Upper lobe of left lung (tissue), 6 donors: Measurements from ENCODE around the gene PTGER2. TPM values are rescaled to one million over a fixed set of nuclear protein-coding genes. Genes with fewer than 3 reads are reported as not detected.

Experiments
- ATAC-seq, 2 donors: fragments of 200-7000 bp; cut with Tn5 transposase; one replicate each; pipeline ENCODE4 v1.9.1; 2022; ENCODE audit warnings: mild to moderate bottlenecking in 2 of 2, moderate library complexity in 2 of 2; ENCODE audit not compliant: low FRiP score in 2 of 2
- DNase-seq, 2 donors: peaks; one replicate each; pipeline ENCODE4 v3.0.0-alpha.2; 2019 to 2020
- H3K27ac ChIP-seq, 4 donors: fragments of 200-600 bp; sonication (generic); one replicate each; pipeline ENCODE4 v1.5.1; 2016 to 2019
- H3K27me3 ChIP-seq, 4 donors: fragments of 200-600 bp; sonication (generic); one replicate each; pipeline ENCODE4 v1.5.1; 2017 to 2019
- H3K36me3 ChIP-seq, 4 donors: fragments of 200-600 bp; sonication (generic); one replicate each; pipeline ENCODE4 v1.5.1; 2016 to 2019
- H3K4me1 ChIP-seq, 4 donors: fragments of 200-600 bp; sonication (generic); one replicate each; pipeline ENCODE4 v1.5.1; 2018 to 2019
- H3K4me3 ChIP-seq, 4 donors: fragments of 200-600 bp; sonication (generic); one replicate each; pipeline ENCODE4 v1.5.1; 2017 to 2019; ENCODE audit warnings: mild to moderate bottlenecking in 2 of 4, moderate library complexity in 1 of 4
- H3K9me3 ChIP-seq, 4 donors: fragments of 200-600 bp; sonication (generic); one replicate each; pipeline ENCODE4 v1.5.1; 2018 to 2019
- EP300 ChIP-seq, 4 donors: sonication (generic); formaldehyde crosslinking; IDR thresholded peaks; one replicate each; pipeline ENCODE4 v1.5.1; 2017; ENCODE audit warnings: antibody characterized with exemption in 4 of 4, control low read depth in 2 of 4
- POLR2A ChIP-seq, 4 donors: fragments of 450-650 bp; IDR thresholded peaks; one replicate each; pipeline ENCODE4 v1.5.1; 2016 to 2017; ENCODE audit warnings: antibody characterized with exemption in 4 of 4, mild to moderate bottlenecking in 2 of 4
- POLR2AphosphoS5 ChIP-seq, 2 donors: sonication (generic); formaldehyde crosslinking; IDR thresholded peaks; one replicate each; pipeline ENCODE4 v1.5.1; 2017; ENCODE audit warnings: antibody characterized with exemption in 2 of 2
- WGBS, 2 donors: methylation state at CpG; one replicate each; pipeline ENCODE4 v1.1.5; 2017 to 2018; 5-methylcytosine and 5-hydroxymethylcytosine counted together
- total RNA-seq, 6 donors: library from RNA; depleted of rRNA in 4 of 6; stranded (reverse); fragments of >200 nt in 4 of 6; gene quantifications; one replicate each; pipeline versions ENCODE4 v1.1.0 to v1.2.1, GENCODE V29; 2016 to 2021
- TF ChIP-seq, protein P1 (sequence below), 6 experiments: fragments of 450-650 bp in 4 of 6; fragments of 200-600 bp in 2 of 6; sonication (generic) in 2 of 6; IDR thresholded peaks; one replicate each; pipeline ENCODE4 v1.5.1; 2016 to 2019; ENCODE audit warnings: antibody characterized with exemption in 6 of 6
- donor health status: DM: no; HTN: no; CAD: no; lungs with moderate emphysema.
- donor health status: DM: no; HTN: yes; CAD: no; lungs with severe emphysema.

PTGER2 gene
- total RNA-seq, 6 donors from 2014 or later, result 1.6 to 10.5 (median 8.5) TPM

GRCh38 chr14:52348279-52348678, 34.2 kb downstream of the PTGER2 start:
- Histone ChIP-seq H3K4me1 (peaks cover 0 to 17% (median 15%) of the 10 kb centered on the region in 4 donors), H3K4me3 (no peak overlapping the region), H3K9me3 (no peaks in the 10 kb centered on the region), H3K36me3 (no peaks in the 10 kb centered on the region), H3K27ac (no peak overlapping the region), H3K27me3 (no peaks in the 10 kb centered on the region)
- TF ChIP-seq POLR2A (IDR thresholded peaks at IDR 0.05) (no peak), POLR2AphosphoS5 (IDR thresholded peaks at IDR 0.05) (no peak), EP300 (IDR thresholded peaks at IDR 0.05) (no peak)
- TF ChIP-seq, protein P1, sequence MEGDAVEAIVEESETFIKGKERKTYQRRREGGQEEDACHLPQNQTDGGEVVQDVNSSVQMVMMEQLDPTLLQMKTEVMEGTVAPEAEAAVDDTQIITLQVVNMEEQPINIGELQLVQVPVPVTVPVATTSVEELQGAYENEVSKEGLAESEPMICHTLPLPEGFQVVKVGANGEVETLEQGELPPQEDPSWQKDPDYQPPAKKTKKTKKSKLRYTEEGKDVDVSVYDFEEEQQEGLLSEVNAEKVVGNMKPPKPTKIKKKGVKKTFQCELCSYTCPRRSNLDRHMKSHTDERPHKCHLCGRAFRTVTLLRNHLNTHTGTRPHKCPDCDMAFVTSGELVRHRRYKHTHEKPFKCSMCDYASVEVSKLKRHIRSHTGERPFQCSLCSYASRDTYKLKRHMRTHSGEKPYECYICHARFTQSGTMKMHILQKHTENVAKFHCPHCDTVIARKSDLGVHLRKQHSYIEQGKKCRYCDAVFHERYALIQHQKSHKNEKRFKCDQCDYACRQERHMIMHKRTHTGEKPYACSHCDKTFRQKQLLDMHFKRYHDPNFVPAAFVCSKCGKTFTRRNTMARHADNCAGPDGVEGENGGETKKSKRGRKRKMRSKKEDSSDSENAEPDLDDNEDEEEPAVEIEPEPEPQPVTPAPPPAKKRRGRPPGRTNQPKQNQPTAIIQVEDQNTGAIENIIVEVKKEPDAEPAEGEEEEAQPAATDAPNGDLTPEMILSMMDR (IDR thresholded peaks at IDR 0.05), result no peak
- DNase-seq, result no peak
- no peak for ATAC-seq
- 77 to 80% methylated on average over 5 of the region's 5 CpGs for WGBS, 2 donors

GRCh38 chr14:52348776-52349175, 34.7 kb downstream of the PTGER2 start:
- no peak overlapping the region for H3K27ac ChIP-seq
- no peaks in the 10 kb centered on the region for H3K36me3 ChIP-seq
- H3K4me1 ChIP-seq, result peaks cover 0 to 17% (median 15%) of the 10 kb centered on the region in 4 donors
- no peak overlapping the region for H3K4me3 ChIP-seq
- H3K9me3 ChIP-seq, result no peaks in the 10 kb centered on the region
- DNase-seq, result no peak
- no peak for ATAC-seq
- 27 to 36% methylated on average over 2 of the region's 2 CpGs for WGBS, 2 donors
- no peaks in the 10 kb centered on the region for H3K27me3 ChIP-seq
- no peak for TF ChIP-seq EP300 (IDR thresholded peaks at IDR 0.05)
- no peak for TF ChIP-seq POLR2A (IDR thresholded peaks at IDR 0.05)
- TF ChIP-seq POLR2AphosphoS5 (IDR thresholded peaks at IDR 0.05), result peak; percentile 24 to 38
- TF ChIP-seq, protein P1 (IDR thresholded peaks at IDR 0.05), result no peak

- H3K4me1 ChIP-seq, result peaks cover 0 to 22% (median 16%) of the 10 kb centered on the region in 4 donors
- ATAC-seq (no peak), DNase-seq (no peak)
- WGBS, 2 donors, result 82 to 88% methylated on average over 2 of the region's 2 CpGs
- H3K27me3 ChIP-seq, result no peaks in the 10 kb centered on the region
- no peak overlapping the region for H3K27ac ChIP-seq
- no peaks in the 10 kb centered on the region for H3K9me3 ChIP-seq
- no peak overlapping the region for H3K4me3 ChIP-seq
- no peaks in the 10 kb centered on the region for H3K36me3 ChIP-seq
- TF ChIP-seq POLR2AphosphoS5 (IDR thresholded peaks at IDR 0.05), result no peak
- no peak for TF ChIP-seq EP300 (IDR thresholded peaks at IDR 0.05)
- TF ChIP-seq, protein P1 (IDR thresholded peaks at IDR 0.05), result no peak
Observed at GRCh38 chr14:52349731-52350130, 35.6 kb downstream of the PTGER2 start.

GRCh38 chr14:52350445-52350844, 36.3 kb downstream of the PTGER2 start:
- H3K36me3 ChIP-seq, result no peaks in the 10 kb centered on the region
- DNase-seq (no peak), ATAC-seq (no peak)
- H3K27me3 ChIP-seq, result no peaks in the 10 kb centered on the region
- H3K27ac ChIP-seq, result peak overlapping the region in 1 of 4 donors; percentile 42
- peaks cover 0 to 28% (median 18%) of the 10 kb centered on the region in 4 donors for H3K4me1 ChIP-seq
- no peak overlapping the region for H3K4me3 ChIP-seq
- no peaks in the 10 kb centered on the region for H3K9me3 ChIP-seq
- TF ChIP-seq POLR2AphosphoS5 (IDR thresholded peaks at IDR 0.05) (no peak), EP300 (IDR thresholded peaks at IDR 0.05) (no peak), POLR2A (IDR thresholded peaks at IDR 0.05) (no peak)
- TF ChIP-seq, protein P1 (IDR thresholded peaks at IDR 0.05), result no peak
- 44 to 49% methylated on average over 3 of the region's 3 CpGs for WGBS, 2 donors
